ENCODE results near the gene ARRB2. TPM values are rescaled to one million over a fixed set of nuclear protein-coding genes. Genes with fewer than 3 reads are reported as not detected.
"Not testable (repeated sequence)": the region's sequence is repeated elsewhere in the genome, so short reads cannot be mapped to it uniquely, and the experiment has no call there.

The ARRB2 gene
- polyA plus RNA-seq, 4 donors: 29.2 to 34.7 (median 31.2) TPM

DNA sequence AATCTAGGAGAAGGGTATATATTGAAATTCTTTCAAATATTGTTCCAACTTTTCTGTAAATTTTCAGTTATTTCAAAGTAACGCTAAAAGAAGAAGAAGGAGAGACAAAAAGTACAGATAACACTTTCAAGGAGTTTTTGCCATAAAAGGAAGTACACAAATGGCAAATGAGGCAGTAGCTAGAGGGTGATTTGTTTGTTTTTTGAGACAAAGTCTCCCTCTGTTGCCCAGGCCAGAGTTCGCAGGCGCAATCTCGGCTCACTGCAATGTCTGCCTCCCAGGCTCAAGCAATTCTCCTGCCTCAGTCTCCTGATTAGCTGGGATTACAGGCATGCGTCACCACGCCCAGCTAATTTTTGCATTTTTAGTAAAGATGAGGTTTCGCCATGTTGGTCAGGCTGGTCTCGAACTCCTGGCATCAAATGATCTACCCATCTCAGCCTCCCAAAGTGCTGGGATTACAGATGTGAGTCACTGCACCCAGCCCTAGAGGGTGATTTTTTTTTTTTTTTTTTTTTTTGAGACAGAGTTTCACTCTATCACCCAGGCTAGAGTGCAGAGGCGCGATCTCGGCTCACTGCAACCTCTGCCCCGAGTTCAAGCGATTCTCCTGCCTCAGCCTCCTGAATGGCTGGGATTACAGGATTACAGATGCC lies 10.9 kb upstream of the ARRB2 start:
- DNase-seq (ENCODE audit: low read depth in 4 of 4, low spot score in 3 of 4): not testable (repeated sequence)

DNA sequence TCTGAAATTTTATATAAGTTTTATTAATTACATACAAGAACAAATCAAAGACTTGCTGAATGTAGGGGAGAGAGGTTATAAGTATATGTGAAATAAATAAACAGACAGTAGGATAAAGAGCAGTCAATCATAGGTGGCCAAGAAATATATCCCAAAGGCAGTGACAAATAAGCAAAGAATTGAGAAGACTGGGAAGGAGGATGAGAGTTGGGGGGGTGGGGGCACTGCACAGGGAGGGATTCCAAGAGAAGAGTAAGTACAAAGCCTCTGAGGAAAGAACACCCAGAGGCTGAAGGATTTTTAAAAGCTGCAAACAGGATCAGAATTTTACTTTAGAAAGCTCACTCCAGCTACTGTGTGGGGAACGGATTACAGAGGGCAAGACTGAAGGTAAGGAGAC lies 9.3 kb upstream of the ARRB2 start:
- no peak for DNase-seq (ENCODE audit: low read depth in 4 of 4, low spot score in 3 of 4)

DNA sequence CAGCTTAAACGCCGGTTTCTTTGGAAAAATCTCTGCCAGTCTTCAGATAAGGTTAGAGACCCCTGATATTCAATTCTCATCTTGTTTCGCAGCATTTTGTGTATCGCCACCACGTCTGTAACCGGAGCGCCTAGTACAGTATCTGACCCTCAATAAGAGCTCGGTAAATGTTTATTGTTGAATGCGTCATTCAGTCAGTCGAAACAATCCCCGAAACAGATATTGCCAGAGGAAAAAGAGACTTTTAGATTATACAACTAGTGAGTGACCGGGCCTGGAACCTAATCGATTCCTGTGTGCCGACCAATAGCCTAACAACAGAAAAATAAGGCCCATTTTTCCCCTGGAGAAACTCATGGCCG lies 7.1 kb upstream of the ARRB2 start:
- DNase-seq (ENCODE audit: low read depth in 4 of 4, low spot score in 3 of 4): no peak

DNA sequence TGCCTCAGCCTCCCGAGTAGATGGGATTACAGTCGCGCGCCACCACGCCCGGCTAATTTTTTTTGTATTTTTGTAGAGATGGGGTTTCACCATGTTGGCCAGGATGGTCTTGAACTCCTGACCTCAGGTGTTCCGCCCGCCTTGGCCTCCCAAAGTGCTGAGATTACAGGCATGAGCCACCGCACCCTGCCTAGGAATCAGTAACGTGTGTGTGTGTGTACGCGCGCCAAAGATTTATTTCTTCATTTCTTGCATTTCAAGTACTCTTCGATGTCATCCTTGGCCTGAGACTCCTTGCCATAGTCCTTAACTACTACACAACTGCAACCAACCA lies 5.9 kb upstream of the ARRB2 start:
- not testable (repeated sequence) for DNase-seq (ENCODE audit: low read depth in 4 of 4, low spot score in 3 of 4)

- no peak for DNase-seq (ENCODE audit: low read depth in 4 of 4, low spot score in 3 of 4)
Measured at GRCh38 chr17:4704991-4705390, 5.4 kb upstream of the ARRB2 start.

- no peak for DNase-seq (ENCODE audit: low read depth in 4 of 4, low spot score in 3 of 4)
Measured at GRCh38 chr17:4706121-4706520, 4.3 kb upstream of the ARRB2 start.

DNA sequence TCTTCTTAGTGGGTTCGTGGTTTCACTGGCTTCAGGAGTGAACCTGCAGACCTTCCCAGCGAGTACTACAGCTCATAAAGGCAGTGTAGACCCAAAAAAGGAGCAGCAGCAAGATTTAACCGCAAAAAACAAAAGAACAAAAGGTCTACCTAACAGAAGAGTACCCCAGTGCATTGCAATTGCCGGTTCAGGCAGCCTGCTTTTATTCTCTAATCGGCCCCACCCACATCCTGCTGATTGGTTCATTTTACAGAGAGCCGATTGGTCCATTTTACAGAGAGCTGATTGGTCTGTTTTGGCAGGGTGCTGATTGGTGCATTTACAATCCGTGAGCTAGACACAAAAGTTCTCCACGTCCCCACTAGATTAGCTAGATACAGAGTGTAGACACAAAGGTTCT lies 2.0 kb upstream of the ARRB2 start:
- DNase-seq (ENCODE audit: low read depth in 4 of 4, low spot score in 3 of 4): no peak

- DNase-seq (ENCODE audit: low read depth in 4 of 4, low spot score in 3 of 4): no peak
Measured at GRCh38 chr17:4710693-4711634, 532 bp downstream of the ARRB2 start.

GRCh38 chr17:4711661-4712181 lies 1.3 kb downstream of the ARRB2 start:
- no peak for DNase-seq (ENCODE audit: low read depth in 4 of 4, low spot score in 3 of 4)

- no peak for DNase-seq (ENCODE audit: low read depth in 4 of 4, low spot score in 3 of 4)
Measured at GRCh38 chr17:4712526-4712925, 2.1 kb downstream of the ARRB2 start.

GRCh38 chr17:4714340-4715062 lies 4.1 kb downstream of the ARRB2 start:
- DNase-seq (ENCODE audit: low read depth in 4 of 4, low spot score in 3 of 4): not testable (repeated sequence)

DNA sequence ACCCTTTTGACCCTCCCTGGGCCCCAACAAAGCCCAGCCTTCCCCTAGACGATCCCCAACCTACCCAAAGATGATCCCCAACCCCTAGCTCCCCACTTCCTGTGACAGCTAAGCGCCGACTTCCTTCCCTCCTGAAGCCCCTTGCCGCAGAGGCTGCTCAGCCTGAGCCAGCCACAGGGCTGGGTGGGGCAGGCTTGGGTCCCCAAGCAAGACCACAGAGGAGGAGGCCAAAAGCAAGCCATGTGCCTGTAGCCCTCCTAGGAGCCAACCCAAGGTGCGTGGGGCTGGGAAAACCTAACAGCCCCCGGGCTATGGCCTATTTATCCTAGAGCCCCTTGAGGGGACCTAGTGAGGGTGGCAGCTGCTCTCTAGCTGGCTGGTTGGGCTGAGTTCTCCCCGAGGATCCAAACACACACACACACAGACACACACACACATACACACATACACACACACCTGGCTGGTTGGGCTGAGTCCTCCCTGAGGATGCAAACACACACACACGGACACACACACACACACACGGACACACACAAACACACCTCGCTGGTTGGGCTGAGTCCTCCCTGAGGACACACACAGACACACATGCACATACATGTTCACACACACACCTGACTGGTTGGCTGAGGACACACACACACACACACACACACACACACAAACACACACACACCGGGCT lies 4.8 kb downstream of the ARRB2 start:
- no peak for DNase-seq (ENCODE audit: low read depth in 4 of 4, low spot score in 3 of 4)

DNA sequence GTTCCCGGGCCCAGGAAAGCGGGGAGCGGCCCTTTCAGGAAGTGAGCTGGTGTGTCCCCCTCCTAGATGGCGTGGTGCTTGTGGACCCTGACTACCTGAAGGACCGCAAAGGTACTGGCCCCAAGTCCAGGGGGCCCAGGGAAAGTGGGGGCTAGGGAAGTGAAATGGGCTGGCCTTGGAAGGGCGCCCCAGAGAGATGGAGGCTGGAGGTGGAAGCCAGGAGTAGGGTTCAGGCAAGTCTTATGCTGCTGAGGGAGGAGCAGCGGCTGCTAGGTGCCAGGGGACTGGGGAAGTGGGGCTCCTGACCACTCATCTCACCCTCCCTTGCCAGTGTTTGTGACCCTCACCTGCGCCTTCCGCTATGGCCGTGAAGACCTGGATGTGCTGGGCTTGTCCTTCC lies 5.6 kb downstream of the ARRB2 start:
- DNase-seq (ENCODE audit: low read depth in 4 of 4, low spot score in 3 of 4): no peak

DNA sequence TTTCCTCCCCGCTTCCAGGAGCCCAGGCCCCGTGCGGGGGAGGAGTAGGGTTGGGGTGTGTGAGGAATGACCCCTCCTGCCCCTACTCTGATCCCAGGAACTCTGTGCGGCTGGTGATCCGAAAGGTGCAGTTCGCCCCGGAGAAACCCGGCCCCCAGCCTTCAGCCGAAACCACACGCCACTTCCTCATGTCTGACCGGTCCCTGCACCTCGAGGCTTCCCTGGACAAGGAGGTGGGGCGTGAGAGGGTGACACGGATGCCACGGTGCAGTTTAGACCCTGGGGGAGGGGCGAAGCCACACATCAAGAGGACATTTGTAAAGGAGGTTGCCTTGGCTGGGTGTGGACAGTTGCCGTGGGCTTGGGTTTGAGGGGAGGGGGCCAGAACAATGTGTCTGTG lies 7.4 kb downstream of the ARRB2 start:
- no peak for DNase-seq (ENCODE audit: low read depth in 4 of 4, low spot score in 3 of 4)

GRCh38 chr17:4718276-4718675 lies 7.8 kb downstream of the ARRB2 start:
- no peak for DNase-seq (ENCODE audit: low read depth in 4 of 4, low spot score in 3 of 4)

DNA sequence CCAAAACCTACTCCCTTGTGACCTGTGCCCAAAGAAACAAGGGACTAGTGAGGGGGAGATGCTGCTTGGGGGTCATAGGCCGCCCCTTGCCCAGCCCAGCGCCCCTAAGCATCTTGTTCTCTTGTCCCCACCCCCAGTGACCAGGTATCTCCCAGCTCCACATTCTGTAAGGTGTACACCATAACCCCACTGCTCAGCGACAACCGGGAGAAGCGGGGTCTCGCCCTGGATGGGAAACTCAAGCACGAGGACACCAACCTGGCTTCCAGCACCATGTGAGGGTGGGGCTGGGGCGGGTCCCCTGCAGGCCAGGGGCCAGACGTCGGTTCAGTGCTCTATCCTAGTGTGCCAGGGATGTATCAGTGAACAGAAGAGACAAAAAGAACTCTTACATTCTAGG lies 8.7 kb downstream of the ARRB2 start:
- DNase-seq (ENCODE audit: low read depth in 4 of 4, low spot score in 3 of 4): no peak

- DNase-seq (ENCODE audit: low read depth in 4 of 4, low spot score in 3 of 4): no peak
Measured at GRCh38 chr17:4719684-4720221, 9.3 kb downstream of the ARRB2 start.

GRCh38 chr17:4720787-4721186 lies 10.4 kb downstream of the ARRB2 start:
- DNase-seq (ENCODE audit: low read depth in 4 of 4, low spot score in 3 of 4): no peak

GRCh38 chr17:4721203-4722135 lies 11.0 kb downstream of the ARRB2 start:
- DNase-seq (ENCODE audit: low read depth in 4 of 4, low spot score in 3 of 4): no peak
